ENCODE measurements around the gene SDR42E1. TPM values are rescaled to one million over a fixed set of nuclear protein-coding genes. Genes with fewer than 3 reads are reported as not detected.

The SDR42E1 gene
- total and polyA plus RNA-seq, 2 of the 13 experiments (the other 11 are each of a cell fraction or from before 2014, with no cell fraction given): 0.01 to 0.13 TPM

GRCh38 chr16:82019535-82019934, 8.3 kb upstream of the SDR42E1 start:
- peaks cover 1 to 33% of the 10 kb centered on the region in 2 experiments; a peak in 3 of 5 replicates for H3K27me3 ChIP-seq (ENCODE audit: control insufficient read depth in 1 of 2, insufficient read depth in 2 of 2, low read length in 2 of 2)
- H3K4me3 ChIP-seq (replicated peaks in 1 of 3; ENCODE audit: insufficient read depth in 1 of 3, low read depth in 2 of 3, low read length in 3 of 3): no peak overlapping the region
- DNase-seq (ENCODE audit: low spot score) (no peak), ATAC-seq (no peak), FAIRE-seq (no peak)
- no peak overlapping the region for H3K27ac ChIP-seq (ENCODE audit: extremely low read length, insufficient read depth, low read length)
- H3K36me3 ChIP-seq (replicated peaks in 1 of 2; ENCODE audit: control insufficient read depth in 1 of 2, insufficient read depth in 2 of 2, low read length in 2 of 2): no peaks in the 10 kb centered on the region; a peak in 1 of 5 replicates
- in situ Hi-C loops (cut with HindIII; ENCODE audit: extremely low pct_ligation_motif_present, low pct_unique_long_range_greater_than_20kb): no loop called here
- no peaks in the 10 kb centered on the region; the same call in 1 of the 2 replicates for H3K4me1 ChIP-seq (ENCODE audit: insufficient read depth, low read length)
- ChIA-PET POLR2A (no interaction called here), CTCF (ENCODE audit: low intra/inter-chr PET ratio, low total read pairs) (no interaction called here)
- no peak overlapping the region for H3K4me2 ChIP-seq (ENCODE audit: low read depth, low read length)
- intact Hi-C loops (cut with micrococcal nuclease; ENCODE audit: unreplicated experiment): no loop called here
- H3K9ac ChIP-seq (ENCODE audit: insufficient read depth, low read depth, low read length): no peak overlapping the region
- no peaks in the 10 kb centered on the region for H3K79me2 ChIP-seq (ENCODE audit: insufficient read depth, low read length)
- TF ChIP-seq FOXJ3 (CRISPR knock-in tag; IDR thresholded peaks at IDR 0.05; ENCODE audit: borderline replicate concordance) (no peak), ZNF549 (CRISPR knock-in tag; IDR thresholded peaks at IDR 0.05) (no peak), ZBTB38 (CRISPR knock-in tag; IDR thresholded peaks at IDR 0.05) (no peak), ASH2L (IDR thresholded peaks at IDR 0.05; ENCODE audit: insufficient read length, low read depth, low read length) (no peak), KMT2A (CRISPR knock-in tag; IDR thresholded peaks at IDR 0.05) (no peak), MTA3 (CRISPR knock-in tag; IDR thresholded peaks at IDR 0.05) (no peak), PPARG (CRISPR knock-in tag; conservative IDR thresholded peaks at IDR 0.05) (no peak), PRDM15 (CRISPR knock-in tag; IDR thresholded peaks at IDR 0.05) (no peak), TERF1 (CRISPR knock-in tag; IDR thresholded peaks at IDR 0.05) (no peak), RELA (CRISPR knock-in tag; IDR thresholded peaks at IDR 0.05) (no peak)
- 3% methylated on average over 8 of the region's 8 CpGs for WGBS (ENCODE audit: low lambda C conversion rate)
- no TSS peak for BruUV-seq (replicated peaks)
- peaks cover 6% of the 10 kb centered on the region; the same call in 1 of the 2 replicates for H3K9me3 ChIP-seq (ENCODE audit: low read length)
- no peak overlapping the region for H2AFZ ChIP-seq (ENCODE audit: low read length)
- H4K20me1 ChIP-seq (ENCODE audit: insufficient read depth, low read length): no peaks in the 10 kb centered on the region
